Vagina (tissue), 2 donors: ENCODE results near the gene KRT15.

Experiments used
- POLR2A ChIP-seq, 2 donors: fragments of 450-650 bp; IDR thresholded peaks; one replicate each; pipeline ENCODE4 v1.6.1; 2017; ENCODE audit warnings: antibody characterized with exemption in 2 of 2, mild to moderate bottlenecking in 2 of 2, moderate library complexity in 2 of 2
- POLR2AphosphoS5 ChIP-seq, 2 donors: sonication (generic); formaldehyde crosslinking; IDR thresholded peaks; one replicate each; pipeline ENCODE4 v1.9.0; 2017; ENCODE audit warnings: antibody characterized with exemption in 2 of 2, mild to moderate bottlenecking in 2 of 2, low read depth in 1 of 2; ENCODE audit not compliant: insufficient read depth in 1 of 2

- TF ChIP-seq POLR2A (IDR thresholded peaks at IDR 0.05) (no peak), POLR2AphosphoS5 (IDR thresholded peaks at IDR 0.05; ENCODE audit: insufficient read depth in 1 of 2, low read depth in 1 of 2) (no peak)
These were observed 36.6 kb upstream of the KRT15 start for GRCh38 chr17:41555105-41555887.
